HepG2 (cell line): ENCODE results near the gene HNRNPUL2. TPM values are rescaled to one million over a fixed set of nuclear protein-coding genes. Genes with fewer than 3 reads are reported as not detected.

Source experiments
- ARHGAP35 ChIP-seq: sonication (generic); formaldehyde crosslinking; IDR thresholded peaks from 2 replicates; pipeline ENCODE4 v1.9.0; 2022; ENCODE audit warnings: mild to moderate bottlenecking, inconsistent platforms, moderate library complexity, missing genetic modification reagents, borderline replicate concordance
- ARNT ChIP-seq: fragments of 450-650 bp; IDR thresholded peaks from 2 replicates; pipeline ENCODE4 v1.6.1; 2017
- BORCS8-MEF2B ChIP-seq: sonication (generic); formaldehyde crosslinking; IDR thresholded peaks from 2 replicates; pipeline ENCODE4 v1.8.0; 2022; ENCODE audit warnings: mild to moderate bottlenecking, missing genetic modification reagents
- FOXA1 ChIP-seq, 2 experiments: fragments of 450-650 bp in 1 of 2; sonication (generic) in 1 of 2; formaldehyde crosslinking in 1 of 2; IDR thresholded peaks; 2 replicates each; pipeline versions ENCODE4 v1.4.0 to v1.6.1; 2016 to 2020; ENCODE audit warnings: missing genetic modification reagents in 1 of 2
- GTF2F1 ChIP-seq: fragments of 150-350 bp; IDR thresholded peaks from 2 replicates; pipeline ENCODE4 v1.6.1; 2014; ENCODE audit warnings: low read length
- HNRNPL ChIP-seq: fragments of 200-400 bp; formaldehyde crosslinking; IDR thresholded peaks from 2 replicates; pipeline ENCODE4 v1.6.1; 2017; ENCODE audit warnings: mild to moderate bottlenecking, low read depth, low read length
- HOXA5 ChIP-seq: sonication (generic); formaldehyde crosslinking; IDR thresholded peaks from 2 replicates; pipeline ENCODE4 v1.4.0; 2020; ENCODE audit warnings: missing genetic modification reagents
- KLF12 ChIP-seq: sonication (generic); formaldehyde crosslinking; IDR thresholded peaks from 2 replicates; pipeline ENCODE4 v1.4.0; 2020; ENCODE audit warnings: missing genetic modification reagents, borderline replicate concordance
- MYC ChIP-seq: sonication (generic); formaldehyde crosslinking; IDR thresholded peaks from 2 replicates; pipeline ENCODE4 v1.9.0; 2021; ENCODE audit warnings: missing genetic modification reagents, borderline replicate concordance
- ONECUT2 ChIP-seq: sonication (generic); formaldehyde crosslinking; IDR thresholded peaks from 2 replicates; pipeline ENCODE4 v1.4.0; 2020; ENCODE audit warnings: missing genetic modification reagents
- U2AF2 ChIP-seq: fragments of 200-400 bp; formaldehyde crosslinking; IDR thresholded peaks from 2 replicates; pipeline ENCODE4 v1.6.1; 2017; ENCODE audit warnings: low read depth, mild to moderate bottlenecking, low read length
- ZNF282 ChIP-seq: fragments of 450-650 bp; IDR thresholded peaks from 2 replicates; pipeline ENCODE4 v1.6.1; 2018; ENCODE audit not compliant: partially characterized antibody
- ZNF484 ChIP-seq: sonication (generic); formaldehyde crosslinking; IDR thresholded peaks from 2 replicates; pipeline ENCODE4 v1.5.1; 2020; ENCODE audit warnings: mild to moderate bottlenecking, low read depth, missing genetic modification reagents, borderline replicate concordance
- ZNF724P ChIP-seq: sonication (generic); formaldehyde crosslinking; IDR thresholded peaks from 2 replicates; pipeline ENCODE4 v1.8.0; 2022; ENCODE audit warnings: missing genetic modification reagents, borderline replicate concordance
- ZNF737 ChIP-seq: sonication (generic); formaldehyde crosslinking; IDR thresholded peaks from 2 replicates; pipeline ENCODE4 v1.5.0; 2020; ENCODE audit warnings: missing genetic modification reagents, mild to moderate bottlenecking, borderline replicate concordance
- ZNF768 ChIP-seq: sonication (generic); formaldehyde crosslinking; IDR thresholded peaks from 2 replicates; pipeline ENCODE4 v1.4.0; 2020; ENCODE audit warnings: missing genetic modification reagents
- polyA plus RNA-seq, 8 experiments: library from polyadenylated mRNA; depleted of rRNA in 3 of 8; stranded (reverse) in 7 of 8; unstranded in 1 of 8; fragments of >200 nt; fragmentation: Illumina TruSeq in 4 of 8; extraction: Trizol in 4 of 8; gene quantifications; 2 replicates each; pipeline versions ENCODE4 v1.2.1 to v1.2.3, GENCODE V29; 2011 to 2016; ENCODE audit warnings: low read depth in 4 of 8, missing spikeins in 1 of 8, mixed read lengths in 1 of 8; ENCODE audit not compliant: insufficient read depth in 1 of 8
- total RNA-seq, 5 experiments: library from RNA; depleted of rRNA; stranded (reverse); fragments of >200 nt; fragmentation: Illumina TruSeq; extraction: Trizol; gene quantifications; 2 replicates each; pipeline ENCODE4 v1.2.3, GENCODE V29; 2016; ENCODE audit warnings: low read depth in 1 of 5
- TF ChIP-seq, protein P1 (sequence below): sonication (generic); formaldehyde crosslinking; IDR thresholded peaks from 2 replicates; pipeline ENCODE4 v1.8.1; 2023; ENCODE audit warnings: mild to moderate bottlenecking, missing genetic modification reagents
- TF ChIP-seq, protein P2 (sequence below): sonication (generic); formaldehyde crosslinking; IDR thresholded peaks from 2 replicates; pipeline ENCODE4 v1.5.0; 2020; ENCODE audit warnings: mild to moderate bottlenecking, low read depth, missing genetic modification reagents, borderline replicate concordance
- TF ChIP-seq, protein P3 (sequence below): IDR thresholded peaks from 2 replicates; pipeline ENCODE4 v1.6.1; 2016; ENCODE audit warnings: low read depth, control low read depth
- TF ChIP-seq, protein P4 (sequence below), 2 experiments: sonication (generic) in 1 of 2; formaldehyde crosslinking in 1 of 2; IDR thresholded peaks; 2 replicates each; pipeline versions ENCODE4 v1.6.1 to v1.9.0; 2014 to 2022; ENCODE audit warnings: antibody characterized with exemption in 1 of 2, borderline replicate concordance in 1 of 2, inconsistent platforms in 1 of 2, low read depth in 1 of 2, missing genetic modification reagents in 1 of 2
- TF ChIP-seq, protein P5 (sequence below): IDR thresholded peaks from 2 replicates; pipeline ENCODE4 v1.6.1; 2016; ENCODE audit warnings: low read depth, borderline replicate concordance

Gene HNRNPUL2
- total and polyA plus RNA-seq, 2 of the 13 experiments (the other 11 are each of a cell fraction or from before 2014, with no cell fraction given), result 8.4 to 9.6 TPM

DNA sequence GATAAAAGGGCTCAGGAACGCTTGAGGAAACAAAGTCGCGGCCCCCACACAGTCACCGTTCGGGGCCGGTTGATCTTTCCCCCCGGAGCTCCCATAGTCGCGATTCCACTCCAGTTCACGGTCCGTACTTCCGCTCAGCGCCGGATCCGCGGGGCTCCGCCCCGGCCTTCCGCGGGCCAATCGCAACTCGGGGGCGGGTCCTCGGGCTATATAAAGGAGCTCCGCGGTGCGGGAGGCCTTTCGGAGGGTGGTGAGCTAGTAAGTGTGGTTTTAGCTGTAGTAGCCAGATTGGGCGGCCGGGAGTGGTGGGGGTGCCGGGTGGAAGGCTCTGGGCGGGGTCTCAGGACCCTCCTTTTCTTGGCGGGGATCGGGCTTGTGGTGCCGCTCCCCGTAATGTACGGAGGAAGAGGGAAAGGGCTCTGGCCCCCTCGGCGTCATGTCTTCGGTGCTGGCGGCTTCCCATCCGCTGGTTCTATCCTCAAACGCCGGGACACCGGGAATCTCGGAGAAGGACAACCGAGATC lies 62.1 kb downstream of the HNRNPUL2 start, which contains the start of the genes C11orf98 and CSKMT (continued):
- TF ChIP-seq, protein P1, sequence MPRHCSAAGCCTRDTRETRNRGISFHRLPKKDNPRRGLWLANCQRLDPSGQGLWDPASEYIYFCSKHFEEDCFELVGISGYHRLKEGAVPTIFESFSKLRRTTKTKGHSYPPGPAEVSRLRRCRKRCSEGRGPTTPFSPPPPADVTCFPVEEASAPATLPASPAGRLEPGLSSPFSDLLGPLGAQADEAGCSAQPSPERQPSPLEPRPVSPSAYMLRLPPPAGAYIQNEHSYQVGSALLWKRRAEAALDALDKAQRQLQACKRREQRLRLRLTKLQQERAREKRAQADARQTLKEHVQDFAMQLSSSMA (CRISPR knock-in tag), result peak; percentile 65; the same call in 1 of the 2 replicates
- TF ChIP-seq HNRNPL (0 out of 2 replicates have a peak, but pooled peaks have one; percentile 78), U2AF2 (no peak), KLF12 (0 out of 2 replicates have a peak, but pooled peaks have one; percentile 82), ARNT (no peak), BORCS8-MEF2B (CRISPR knock-in tag) (peak; percentile 55), ONECUT2 (CRISPR knock-in tag) (no peak), ZNF768 (CRISPR knock-in tag) (no peak; the same call in 1 of the 2 replicates), ZNF724P (CRISPR knock-in tag) (peak; percentile 69; the same call in 1 of the 2 replicates), ZNF282 (no peak), ZNF484 (CRISPR knock-in tag) (no peak), ARHGAP35 (CRISPR knock-in tag) (peak; percentile 24; the same call in 1 of the 2 replicates), FOXA1 (IDR thresholded peaks at IDR 0.05) (no peak), FOXA1 (CRISPR knock-in tag; IDR thresholded peaks at IDR 0.05) (no peak), ZNF737 (CRISPR knock-in tag) (no peak), GTF2F1 (peak; percentile 97), MYC (CRISPR knock-in tag) (peak; percentile 59), HOXA5 (peak; percentile 83)
- TF ChIP-seq, protein P2, sequence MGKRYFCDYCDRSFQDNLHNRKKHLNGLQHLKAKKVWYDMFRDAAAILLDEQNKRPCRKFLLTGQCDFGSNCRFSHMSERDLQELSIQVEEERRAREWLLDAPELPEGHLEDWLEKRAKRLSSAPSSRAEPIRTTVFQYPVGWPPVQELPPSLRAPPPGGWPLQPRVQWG (CRISPR knock-in tag), result no peak
- TF ChIP-seq, protein P3, sequence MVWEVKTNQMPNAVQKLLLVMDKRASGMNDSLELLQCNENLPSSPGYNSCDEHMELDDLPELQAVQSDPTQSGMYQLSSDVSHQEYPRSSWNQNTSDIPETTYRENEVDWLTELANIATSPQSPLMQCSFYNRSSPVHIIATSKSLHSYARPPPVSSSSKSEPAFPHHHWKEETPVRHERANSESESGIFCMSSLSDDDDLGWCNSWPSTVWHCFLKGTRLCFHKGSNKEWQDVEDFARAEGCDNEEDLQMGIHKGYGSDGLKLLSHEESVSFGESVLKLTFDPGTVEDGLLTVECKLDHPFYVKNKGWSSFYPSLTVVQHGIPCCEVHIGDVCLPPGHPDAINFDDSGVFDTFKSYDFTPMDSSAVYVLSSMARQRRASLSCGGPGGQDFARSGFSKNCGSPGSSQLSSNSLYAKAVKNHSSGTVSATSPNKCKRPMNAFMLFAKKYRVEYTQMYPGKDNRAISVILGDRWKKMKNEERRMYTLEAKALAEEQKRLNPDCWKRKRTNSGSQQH (CRISPR knock-in tag), result no peak
- TF ChIP-seq, protein P4, sequence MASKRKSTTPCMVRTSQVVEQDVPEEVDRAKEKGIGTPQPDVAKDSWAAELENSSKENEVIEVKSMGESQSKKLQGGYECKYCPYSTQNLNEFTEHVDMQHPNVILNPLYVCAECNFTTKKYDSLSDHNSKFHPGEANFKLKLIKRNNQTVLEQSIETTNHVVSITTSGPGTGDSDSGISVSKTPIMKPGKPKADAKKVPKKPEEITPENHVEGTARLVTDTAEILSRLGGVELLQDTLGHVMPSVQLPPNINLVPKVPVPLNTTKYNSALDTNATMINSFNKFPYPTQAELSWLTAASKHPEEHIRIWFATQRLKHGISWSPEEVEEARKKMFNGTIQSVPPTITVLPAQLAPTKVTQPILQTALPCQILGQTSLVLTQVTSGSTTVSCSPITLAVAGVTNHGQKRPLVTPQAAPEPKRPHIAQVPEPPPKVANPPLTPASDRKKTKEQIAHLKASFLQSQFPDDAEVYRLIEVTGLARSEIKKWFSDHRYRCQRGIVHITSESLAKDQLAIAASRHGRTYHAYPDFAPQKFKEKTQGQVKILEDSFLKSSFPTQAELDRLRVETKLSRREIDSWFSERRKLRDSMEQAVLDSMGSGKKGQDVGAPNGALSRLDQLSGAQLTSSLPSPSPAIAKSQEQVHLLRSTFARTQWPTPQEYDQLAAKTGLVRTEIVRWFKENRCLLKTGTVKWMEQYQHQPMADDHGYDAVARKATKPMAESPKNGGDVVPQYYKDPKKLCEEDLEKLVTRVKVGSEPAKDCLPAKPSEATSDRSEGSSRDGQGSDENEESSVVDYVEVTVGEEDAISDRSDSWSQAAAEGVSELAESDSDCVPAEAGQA (IDR thresholded peaks at IDR 0.05; ENCODE audit: low read depth), result peak; percentile 38; the same call in 1 of the 2 replicates
- TF ChIP-seq, protein P4 (CRISPR knock-in tag; IDR thresholded peaks at IDR 0.05; ENCODE audit: borderline replicate concordance), result no peak; the same call in 1 of the 2 replicates
- TF ChIP-seq, protein P5, sequence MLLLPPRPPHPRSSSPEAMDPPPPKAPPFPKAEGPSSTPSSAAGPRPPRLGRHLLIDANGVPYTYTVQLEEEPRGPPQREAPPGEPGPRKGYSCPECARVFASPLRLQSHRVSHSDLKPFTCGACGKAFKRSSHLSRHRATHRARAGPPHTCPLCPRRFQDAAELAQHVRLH, result no peak
